ENCODE data around the gene HCST.

DNA sequence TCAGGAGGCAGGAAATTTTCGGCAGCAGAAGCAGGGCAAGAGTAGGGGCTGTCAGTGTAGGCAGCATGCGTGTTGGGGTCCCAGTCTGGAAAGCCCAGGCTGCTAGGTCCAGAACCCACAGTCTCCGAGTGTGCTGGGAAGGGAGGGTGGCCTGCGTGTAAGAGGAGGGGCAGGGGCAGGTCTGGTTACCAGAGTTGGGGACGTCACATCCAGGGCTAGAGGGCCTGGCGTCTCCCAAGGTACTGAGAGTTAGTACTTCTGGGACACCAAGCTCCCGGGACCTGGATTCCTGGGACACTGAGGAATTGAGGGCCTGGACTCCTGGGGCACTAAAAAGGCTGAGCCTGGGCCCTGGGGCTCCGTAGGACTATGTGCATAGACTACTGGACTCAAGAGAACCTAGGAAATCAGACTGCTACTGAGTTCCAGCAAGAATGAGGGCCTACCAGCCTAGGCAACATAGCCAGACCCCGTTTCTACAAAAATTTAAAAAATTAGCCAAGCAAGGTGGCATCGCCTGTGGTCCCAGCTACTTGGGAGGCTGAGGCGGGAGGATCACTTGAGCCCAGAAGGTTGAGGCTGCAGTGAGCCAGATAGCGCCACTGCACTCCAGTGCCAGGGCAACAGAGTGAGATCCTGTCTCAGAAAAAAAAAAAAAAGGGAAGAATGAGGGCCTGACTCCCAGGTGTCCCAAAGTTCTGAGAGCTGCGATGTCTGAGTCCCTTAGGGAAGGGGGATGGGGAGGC lies 4.5 kb upstream of the HCST start:
- TF ChIP-seq POLR2AphosphoS5 (IDR thresholded peaks at IDR 0.05) (no peak), POLR2A (IDR thresholded peaks at IDR 0.05) (no peak)
- TF ChIP-seq, protein P1, sequence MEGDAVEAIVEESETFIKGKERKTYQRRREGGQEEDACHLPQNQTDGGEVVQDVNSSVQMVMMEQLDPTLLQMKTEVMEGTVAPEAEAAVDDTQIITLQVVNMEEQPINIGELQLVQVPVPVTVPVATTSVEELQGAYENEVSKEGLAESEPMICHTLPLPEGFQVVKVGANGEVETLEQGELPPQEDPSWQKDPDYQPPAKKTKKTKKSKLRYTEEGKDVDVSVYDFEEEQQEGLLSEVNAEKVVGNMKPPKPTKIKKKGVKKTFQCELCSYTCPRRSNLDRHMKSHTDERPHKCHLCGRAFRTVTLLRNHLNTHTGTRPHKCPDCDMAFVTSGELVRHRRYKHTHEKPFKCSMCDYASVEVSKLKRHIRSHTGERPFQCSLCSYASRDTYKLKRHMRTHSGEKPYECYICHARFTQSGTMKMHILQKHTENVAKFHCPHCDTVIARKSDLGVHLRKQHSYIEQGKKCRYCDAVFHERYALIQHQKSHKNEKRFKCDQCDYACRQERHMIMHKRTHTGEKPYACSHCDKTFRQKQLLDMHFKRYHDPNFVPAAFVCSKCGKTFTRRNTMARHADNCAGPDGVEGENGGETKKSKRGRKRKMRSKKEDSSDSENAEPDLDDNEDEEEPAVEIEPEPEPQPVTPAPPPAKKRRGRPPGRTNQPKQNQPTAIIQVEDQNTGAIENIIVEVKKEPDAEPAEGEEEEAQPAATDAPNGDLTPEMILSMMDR (IDR thresholded peaks at IDR 0.05 in 8 of 11, conservative IDR thresholded peaks at IDR 0.05 in 3 of 11): no peak

Data from spleen (tissue), 7 donors.